Suprapubic skin (tissue), 4 donors: Measurements from ENCODE around the gene PWP1.

Experiments
- EP300 ChIP-seq: sonication (generic); formaldehyde crosslinking; IDR thresholded peaks from one replicate; pipeline ENCODE4 v1.6.1; 2017; ENCODE audit warnings: antibody characterized with exemption
- POLR2A ChIP-seq, 2 donors: fragments of 450-650 bp; IDR thresholded peaks; one replicate each; pipeline ENCODE4 v1.6.1; 2017; ENCODE audit warnings: antibody characterized with exemption in 2 of 2, mild to moderate bottlenecking in 2 of 2, moderate library complexity in 2 of 2
- POLR2AphosphoS5 ChIP-seq, 3 donors: sonication (generic); formaldehyde crosslinking; IDR thresholded peaks; one replicate each; pipeline ENCODE4 v1.6.1; 2017; ENCODE audit warnings: antibody characterized with exemption in 3 of 3
- TF ChIP-seq, protein P1 (sequence below), 2 donors: fragments of 200-600 bp in 1 of 2; fragments of 450-650 bp in 1 of 2; sonication (generic) in 1 of 2; IDR thresholded peaks; one replicate each; pipeline ENCODE4 v1.5.1; 2016 to 2019; ENCODE audit warnings: antibody characterized with exemption in 2 of 2, mild to moderate bottlenecking in 1 of 2, moderate library complexity in 1 of 2

GRCh38 chr12:107653519-107653918 lies 32.1 kb upstream of the PWP1 start:
- TF ChIP-seq, protein P1, sequence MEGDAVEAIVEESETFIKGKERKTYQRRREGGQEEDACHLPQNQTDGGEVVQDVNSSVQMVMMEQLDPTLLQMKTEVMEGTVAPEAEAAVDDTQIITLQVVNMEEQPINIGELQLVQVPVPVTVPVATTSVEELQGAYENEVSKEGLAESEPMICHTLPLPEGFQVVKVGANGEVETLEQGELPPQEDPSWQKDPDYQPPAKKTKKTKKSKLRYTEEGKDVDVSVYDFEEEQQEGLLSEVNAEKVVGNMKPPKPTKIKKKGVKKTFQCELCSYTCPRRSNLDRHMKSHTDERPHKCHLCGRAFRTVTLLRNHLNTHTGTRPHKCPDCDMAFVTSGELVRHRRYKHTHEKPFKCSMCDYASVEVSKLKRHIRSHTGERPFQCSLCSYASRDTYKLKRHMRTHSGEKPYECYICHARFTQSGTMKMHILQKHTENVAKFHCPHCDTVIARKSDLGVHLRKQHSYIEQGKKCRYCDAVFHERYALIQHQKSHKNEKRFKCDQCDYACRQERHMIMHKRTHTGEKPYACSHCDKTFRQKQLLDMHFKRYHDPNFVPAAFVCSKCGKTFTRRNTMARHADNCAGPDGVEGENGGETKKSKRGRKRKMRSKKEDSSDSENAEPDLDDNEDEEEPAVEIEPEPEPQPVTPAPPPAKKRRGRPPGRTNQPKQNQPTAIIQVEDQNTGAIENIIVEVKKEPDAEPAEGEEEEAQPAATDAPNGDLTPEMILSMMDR (IDR thresholded peaks at IDR 0.05), result no peak
- TF ChIP-seq POLR2AphosphoS5 (IDR thresholded peaks at IDR 0.05) (no peak), EP300 (no peak), POLR2A (IDR thresholded peaks at IDR 0.05) (no peak)
